GM12872 (cell line): Measurements from ENCODE around the gene SLC6A17.

Source experiments
- TF ChIP-seq, protein P1 (sequence below): IDR thresholded peaks from 3 replicates; pipeline ENCODE4 v1.5.1; 2011; ENCODE audit warnings: low read depth, mild to moderate bottlenecking, low read length, moderate library complexity; ENCODE audit not compliant: insufficient read depth

SLC6A17 gene

DNA sequence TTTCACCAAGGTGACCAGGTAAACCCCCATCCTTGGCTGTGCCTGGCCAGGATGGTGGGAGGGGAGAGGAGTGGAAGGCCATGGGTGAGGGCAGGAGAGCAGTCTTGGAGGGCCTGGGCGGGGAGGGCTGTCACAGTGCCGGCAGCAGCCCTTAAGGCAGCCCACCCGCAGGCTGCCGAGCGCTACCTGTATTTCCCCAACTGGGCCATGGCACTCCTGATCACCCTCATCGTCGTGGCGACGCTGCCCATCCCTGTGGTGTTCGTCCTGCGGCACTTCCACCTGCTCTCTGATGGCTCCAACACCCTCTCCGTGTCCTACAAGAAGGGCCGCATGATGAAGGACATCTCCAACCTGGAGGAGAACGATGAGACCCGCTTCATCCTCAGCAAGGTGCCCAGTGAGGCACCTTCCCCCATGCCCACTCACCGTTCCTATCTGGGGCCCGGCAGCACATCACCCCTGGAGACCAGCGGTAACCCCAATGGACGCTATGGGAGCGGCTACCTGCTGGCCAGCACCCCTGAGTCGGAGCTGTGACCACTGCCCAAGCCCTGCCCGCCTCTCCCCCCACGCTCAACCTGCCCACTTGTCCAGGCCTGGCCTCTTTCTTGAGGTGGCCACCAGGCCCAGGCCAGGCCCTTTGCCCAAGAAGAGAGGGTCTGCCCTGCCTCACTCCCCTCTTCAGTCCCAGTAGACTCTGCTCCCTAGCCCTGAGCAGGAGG lies 47.8 kb downstream of the SLC6A17 start:
- TF ChIP-seq, protein P1, sequence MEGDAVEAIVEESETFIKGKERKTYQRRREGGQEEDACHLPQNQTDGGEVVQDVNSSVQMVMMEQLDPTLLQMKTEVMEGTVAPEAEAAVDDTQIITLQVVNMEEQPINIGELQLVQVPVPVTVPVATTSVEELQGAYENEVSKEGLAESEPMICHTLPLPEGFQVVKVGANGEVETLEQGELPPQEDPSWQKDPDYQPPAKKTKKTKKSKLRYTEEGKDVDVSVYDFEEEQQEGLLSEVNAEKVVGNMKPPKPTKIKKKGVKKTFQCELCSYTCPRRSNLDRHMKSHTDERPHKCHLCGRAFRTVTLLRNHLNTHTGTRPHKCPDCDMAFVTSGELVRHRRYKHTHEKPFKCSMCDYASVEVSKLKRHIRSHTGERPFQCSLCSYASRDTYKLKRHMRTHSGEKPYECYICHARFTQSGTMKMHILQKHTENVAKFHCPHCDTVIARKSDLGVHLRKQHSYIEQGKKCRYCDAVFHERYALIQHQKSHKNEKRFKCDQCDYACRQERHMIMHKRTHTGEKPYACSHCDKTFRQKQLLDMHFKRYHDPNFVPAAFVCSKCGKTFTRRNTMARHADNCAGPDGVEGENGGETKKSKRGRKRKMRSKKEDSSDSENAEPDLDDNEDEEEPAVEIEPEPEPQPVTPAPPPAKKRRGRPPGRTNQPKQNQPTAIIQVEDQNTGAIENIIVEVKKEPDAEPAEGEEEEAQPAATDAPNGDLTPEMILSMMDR = no peak

DNA sequence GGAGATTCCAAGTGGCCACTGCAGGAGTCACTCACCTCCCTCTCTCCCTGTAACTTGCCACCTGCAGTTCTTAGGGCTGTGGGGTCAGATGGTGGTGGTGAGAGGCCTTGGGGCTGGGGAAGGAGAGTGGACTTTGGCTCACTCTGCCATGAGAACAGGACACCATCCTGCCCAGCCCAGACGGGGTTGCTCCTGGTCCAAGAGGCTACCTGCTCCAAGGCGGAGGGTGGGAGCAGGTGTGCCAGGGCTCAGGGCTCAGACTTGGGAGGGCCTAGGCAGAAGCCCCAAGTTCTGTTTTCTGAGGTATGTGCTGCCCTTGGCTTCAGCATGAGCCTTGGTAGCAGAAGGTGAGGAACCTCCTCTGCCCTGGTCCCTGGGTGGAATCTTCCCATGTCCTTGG lies 48.5 kb downstream of the SLC6A17 start:
- TF ChIP-seq, protein P1 = no peak

DNA sequence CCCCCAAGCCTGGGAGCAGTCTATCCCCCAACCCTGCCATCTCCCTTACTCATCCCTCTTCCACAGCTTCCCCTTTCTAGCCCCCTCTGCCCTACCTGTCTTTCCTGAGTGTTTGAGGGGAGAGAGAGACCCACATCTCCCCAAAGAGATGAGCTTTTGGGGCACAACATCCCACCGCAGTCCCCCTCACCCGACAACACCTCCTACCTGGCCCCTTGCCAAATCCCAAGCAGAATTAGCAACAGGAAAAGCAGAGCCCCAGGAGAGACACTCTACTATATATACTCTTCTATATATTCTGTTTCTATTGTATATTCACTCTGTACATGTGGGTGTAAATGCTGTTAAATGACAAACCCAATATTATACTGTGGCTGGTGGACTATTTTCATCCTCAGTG lies 49.9 kb downstream of the SLC6A17 start:
- TF ChIP-seq, protein P1 = no peak

DNA sequence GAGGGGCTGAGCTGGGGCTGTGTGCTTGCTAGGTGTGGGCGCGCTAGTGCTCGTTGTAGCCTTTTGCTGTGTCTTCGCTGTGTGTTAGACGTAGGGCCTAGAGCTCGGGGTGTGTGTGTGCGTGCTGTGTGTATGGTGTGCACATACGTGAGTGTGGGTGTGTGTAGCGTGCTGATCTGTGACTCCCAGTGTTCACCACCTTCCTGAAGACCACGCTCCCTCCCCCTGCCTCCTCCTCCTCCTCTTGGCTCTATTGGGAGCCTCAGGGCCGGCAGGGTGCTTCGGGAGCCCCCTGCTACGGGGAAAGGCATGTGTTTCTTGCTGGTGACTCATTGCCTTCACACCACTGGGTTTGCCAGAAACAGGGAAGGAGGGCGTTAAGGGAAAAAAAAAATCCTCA lies 50.4 kb downstream of the SLC6A17 start:
- TF ChIP-seq, protein P1 = no peak

DNA sequence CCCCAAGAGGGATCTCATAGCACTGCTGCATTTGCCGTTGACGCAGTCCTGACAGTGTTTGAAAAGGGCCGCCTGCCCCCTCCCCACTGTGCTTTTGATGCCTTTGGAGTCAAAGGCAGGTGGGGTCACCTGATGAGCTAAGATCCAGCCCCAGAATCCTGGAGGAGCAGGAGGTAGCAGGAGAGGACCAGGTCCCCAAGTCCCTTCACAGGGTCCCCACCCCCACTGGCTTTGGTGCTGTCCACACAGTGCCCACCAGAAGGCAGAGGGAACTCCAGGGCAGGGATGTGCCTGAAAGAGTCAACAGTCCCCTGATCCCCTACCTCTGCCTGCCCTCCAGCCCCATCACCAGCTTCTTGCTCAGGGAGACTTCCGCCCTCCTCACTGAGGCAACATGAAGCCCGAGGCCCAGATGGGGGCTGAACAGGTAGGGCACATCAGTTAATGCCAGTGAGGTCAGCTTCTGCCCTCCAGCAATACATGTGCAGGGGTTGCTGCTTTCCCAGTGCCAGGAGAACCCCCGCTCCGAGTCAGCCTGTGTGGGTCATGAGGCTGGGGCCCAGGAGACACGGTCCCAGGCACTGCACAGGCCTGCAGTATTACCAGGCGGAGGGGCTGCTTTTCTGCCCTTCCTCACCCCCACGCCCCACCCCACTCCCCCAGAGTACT lies 51.0 kb downstream of the SLC6A17 start:
- TF ChIP-seq, protein P1 = no peak

DNA sequence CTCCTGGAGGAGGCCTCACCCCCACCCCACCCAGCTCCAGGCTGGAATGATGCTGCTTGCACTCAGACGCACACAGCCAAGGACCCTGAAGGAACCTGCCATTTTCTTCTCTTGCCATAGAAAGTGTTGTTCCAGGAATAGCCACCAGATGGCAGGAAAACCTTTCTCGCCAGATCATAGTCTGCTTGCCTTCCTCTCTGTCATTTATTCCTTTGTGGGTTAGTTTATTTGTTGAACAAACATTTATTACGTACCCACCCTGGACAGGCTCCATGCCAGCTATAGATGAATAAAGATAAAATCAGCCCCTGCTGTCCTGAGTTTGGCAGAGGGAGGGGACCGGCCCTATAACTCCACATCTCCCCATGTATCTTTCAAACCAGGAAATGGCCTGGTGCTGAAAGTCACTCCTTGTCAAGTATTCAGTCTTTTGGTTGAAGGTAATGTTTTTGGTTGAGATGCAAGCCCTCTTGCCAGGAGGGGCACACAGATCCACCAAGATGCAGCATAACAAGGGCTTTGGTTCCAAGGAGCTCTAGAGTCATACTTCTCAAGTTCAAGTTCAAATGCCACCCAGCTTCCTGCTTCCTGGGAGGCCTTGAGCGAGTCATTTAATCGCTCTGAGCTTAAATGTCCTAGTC lies 52.8 kb downstream of the SLC6A17 start:
- TF ChIP-seq, protein P1 = peak; percentile 84

DNA sequence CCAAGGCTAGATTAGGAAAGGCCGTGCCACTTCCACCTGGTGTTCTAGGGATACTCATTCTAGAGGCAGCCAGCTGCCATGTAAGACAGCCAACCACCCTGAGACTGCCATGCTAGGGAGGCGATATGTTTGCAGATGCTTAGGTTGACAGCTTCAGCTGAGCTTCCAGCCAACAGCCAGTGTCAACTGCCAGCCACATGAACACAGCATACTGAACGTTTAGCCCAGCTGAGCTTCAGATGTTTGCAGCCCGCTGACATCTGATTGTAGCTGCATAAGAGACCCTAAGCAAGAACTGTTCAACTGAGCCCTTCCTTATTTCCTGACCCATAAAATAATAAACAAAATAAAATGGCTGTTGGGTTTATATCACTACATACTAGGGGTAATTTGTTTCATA lies 54.9 kb downstream of the SLC6A17 start:
- TF ChIP-seq, protein P1 = no peak
